GM21515 (cell line): ENCODE measurements around the gene PTPRG.

Experiments
- ATAC-seq: cut with Tn5 transposase; IDR thresholded peaks from one replicate; pipeline ENCODE4 v1.9.1; 2021; ENCODE audit not compliant: unreplicated experiment

Gene PTPRG

DNA sequence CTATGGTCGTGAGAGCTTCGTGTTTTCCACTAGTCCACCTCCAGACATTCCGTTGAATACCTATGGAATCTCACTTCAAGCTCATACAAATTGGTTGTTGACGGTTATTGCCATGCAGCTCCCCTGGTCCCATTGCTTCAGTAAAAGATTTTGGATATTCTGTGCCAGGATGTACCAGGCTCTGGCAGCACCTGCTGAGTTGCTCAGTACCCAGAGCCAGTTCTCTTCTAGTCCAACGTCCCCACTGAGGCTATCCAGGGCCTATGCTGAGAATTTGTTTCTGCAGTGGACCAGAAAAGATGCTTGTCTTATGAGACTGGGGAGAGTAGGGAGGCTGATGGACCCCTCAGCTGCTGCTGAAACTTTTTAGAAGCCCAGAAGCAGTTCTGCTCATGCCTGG lies 533.1 kb downstream of the PTPRG start:
- ATAC-seq, result no peak

DNA sequence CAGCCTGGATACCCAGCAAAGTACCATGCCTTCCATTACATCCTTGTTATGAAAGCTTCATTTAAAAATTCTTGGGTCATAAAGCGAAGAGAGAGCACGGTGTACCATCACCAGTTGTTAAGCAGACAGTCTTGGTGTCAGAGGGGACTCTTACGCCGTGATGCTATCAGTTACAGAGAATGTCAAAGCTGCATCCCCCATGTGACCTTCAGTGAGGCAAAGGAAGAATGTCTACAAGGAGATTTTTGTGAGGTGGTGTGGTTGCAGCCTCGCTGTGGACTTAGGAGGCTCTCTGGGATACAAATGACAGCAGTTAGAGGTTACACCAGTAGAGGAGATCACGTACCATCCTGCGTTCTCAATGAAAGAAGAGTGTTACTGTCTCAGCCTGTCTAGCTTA lies 533.7 kb downstream of the PTPRG start:
- ATAC-seq, result no peak

DNA sequence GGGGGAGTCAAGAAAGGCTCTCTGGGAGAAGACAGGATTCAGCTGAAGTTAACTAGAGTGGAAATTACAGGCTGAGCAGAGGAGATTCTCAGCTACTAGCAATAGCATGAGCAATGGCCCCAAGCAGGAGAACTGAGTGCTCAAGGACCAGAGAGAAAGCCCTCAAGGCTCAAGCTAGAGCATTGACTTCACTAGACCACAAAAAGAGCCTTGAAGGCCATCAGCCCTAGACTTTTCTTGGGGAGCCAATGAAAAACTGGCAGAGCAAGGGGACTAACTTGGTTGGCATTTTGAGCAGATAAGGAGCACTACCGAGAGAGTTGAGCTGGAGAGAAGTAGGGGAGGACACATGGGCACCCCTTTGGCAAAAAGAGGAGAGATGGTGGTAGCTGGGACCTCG lies 534.4 kb downstream of the PTPRG start:
- no peak for ATAC-seq

DNA sequence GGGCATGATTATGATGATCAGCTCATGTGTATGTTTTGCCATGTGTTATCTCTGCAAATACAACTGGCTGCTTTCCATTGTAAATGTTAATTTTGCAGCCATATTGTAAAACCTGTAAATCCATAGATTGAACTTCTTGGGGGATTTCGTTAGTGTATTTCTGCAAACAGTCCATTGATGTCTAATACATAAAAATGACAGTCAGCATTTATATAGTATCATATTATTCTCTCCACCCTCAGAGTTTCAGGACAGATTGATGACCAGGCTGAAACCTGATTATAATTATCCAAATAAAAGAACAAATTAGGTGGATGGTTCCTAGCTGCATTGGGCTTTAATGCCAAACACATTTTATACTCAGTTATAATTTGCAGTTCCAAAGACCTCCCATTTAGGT lies 535.1 kb downstream of the PTPRG start:
- no peak for ATAC-seq

DNA sequence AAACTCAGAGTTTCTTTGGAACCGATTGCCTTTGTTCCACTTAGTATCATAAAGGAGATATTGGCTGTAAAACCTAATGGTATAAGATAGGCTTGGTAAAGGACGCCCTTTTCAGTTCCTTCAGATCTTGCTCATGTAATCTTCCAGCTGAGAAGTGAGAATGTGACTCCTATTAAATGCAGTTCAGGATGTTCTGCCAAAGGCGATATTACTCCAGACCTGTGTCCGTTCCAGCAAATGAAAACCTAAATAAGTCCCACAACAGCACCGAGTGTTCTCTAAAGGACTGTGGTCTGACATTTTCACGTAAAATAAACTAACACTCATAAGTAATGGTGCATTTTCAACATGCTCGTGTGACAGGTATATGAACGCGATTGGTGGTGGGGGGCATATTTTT lies 535.8 kb downstream of the PTPRG start:
- ATAC-seq, result no peak

DNA sequence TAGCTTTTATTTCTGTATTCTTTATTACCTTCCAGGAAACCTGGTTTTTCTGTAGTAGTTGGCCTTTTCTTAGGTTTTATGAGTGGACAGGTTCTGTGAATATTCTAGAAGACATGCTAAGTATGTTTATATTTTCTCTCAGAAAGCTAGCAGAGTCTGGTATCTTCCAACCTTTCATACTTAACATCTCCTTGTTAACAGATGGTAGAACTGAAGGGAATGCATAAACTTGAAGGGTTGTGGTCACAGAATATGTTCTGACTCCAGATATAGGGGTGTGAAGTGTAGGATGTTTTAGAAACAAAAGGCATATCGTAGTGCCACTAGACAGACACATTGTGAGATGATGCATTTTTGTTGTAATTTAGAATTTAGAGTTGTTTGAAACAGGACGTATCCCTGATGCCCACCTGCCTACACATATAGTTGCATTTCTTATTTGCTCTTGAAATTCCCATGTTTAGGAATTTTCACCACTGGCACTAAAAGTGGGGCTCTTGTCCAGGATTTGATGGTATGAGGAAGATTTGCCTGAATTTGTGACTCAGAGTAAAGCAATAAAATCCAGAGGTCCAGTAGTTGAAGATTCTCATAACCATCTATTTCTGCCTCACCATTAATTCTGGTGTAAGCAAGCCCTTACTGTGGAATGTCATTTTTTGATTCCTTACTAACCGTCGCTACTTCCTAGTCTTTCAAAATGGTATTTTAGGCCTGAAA lies 537.4 kb downstream of the PTPRG start:
- ATAC-seq, result no peak

DNA sequence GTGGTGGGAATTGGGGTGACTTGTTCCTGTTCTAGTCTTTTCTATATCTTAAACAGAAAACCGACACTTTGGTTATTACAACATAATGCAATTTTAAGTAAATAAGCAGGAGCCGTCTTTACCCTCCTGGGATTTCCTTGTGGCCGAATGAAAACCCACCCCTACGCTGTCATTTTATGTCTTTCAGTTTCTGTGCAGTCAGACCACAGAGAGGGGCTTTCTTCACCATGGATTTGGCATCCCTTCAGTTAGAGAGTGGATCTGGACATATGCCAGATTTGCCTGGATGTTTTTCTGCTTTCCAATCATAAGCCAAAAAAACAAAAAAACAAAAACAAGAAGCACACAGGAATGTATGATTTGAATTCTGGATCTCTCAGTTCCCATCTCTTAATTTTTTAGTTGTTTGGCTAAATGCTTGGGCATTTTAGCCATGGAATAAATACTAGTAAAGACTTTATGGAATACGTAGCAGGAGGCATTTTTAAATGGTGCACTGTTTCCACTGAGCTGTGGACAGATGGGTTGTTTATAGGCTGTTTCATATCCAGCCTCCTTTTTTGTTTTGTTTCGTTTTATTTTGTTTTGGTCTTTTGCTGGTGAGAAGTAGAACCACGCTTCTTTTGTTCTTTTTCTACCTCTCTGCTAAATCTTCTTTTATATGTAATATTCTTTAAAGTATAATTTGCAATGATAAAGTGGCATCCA lies 539.1 kb downstream of the PTPRG start:
- no peak for ATAC-seq

DNA sequence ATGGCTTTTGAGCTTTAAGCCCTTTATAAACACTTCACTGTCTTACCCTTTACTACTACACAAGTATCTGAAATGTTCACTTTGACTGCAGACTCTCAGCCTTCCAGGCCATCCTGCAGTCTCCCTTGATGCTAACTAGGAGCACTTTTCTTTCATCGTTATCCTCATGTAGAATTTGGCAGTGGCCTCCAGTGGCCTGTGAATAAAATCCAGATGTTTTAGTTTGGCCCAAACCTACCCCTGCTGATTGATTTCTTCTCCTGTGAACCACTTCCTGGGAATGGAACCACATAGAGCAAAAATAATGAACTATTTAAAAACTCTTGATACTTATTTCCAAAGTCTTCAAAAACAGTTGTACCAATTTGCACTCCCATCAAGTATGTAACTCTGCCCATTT lies 540.1 kb downstream of the PTPRG start:
- ATAC-seq, result no peak

DNA sequence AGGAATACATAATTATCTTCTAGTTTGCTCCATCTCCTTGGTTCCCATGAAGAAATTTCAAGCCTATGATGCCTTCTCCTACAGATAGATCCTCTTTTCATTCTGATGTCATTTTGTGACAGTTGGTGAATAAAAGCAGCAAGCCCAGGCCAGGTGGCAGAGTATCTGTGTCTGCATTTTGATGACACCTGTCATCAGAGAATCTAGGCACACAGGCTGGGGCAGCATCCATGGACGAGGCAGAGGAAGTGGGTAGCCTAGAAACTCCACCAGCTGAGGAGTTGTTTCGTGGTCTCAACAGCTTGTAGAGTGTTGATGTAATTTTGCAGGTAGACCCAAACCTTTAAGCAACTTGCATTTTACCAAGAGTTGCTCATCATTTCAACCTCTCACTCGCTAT lies 542.2 kb downstream of the PTPRG start:
- ATAC-seq, result no peak

DNA sequence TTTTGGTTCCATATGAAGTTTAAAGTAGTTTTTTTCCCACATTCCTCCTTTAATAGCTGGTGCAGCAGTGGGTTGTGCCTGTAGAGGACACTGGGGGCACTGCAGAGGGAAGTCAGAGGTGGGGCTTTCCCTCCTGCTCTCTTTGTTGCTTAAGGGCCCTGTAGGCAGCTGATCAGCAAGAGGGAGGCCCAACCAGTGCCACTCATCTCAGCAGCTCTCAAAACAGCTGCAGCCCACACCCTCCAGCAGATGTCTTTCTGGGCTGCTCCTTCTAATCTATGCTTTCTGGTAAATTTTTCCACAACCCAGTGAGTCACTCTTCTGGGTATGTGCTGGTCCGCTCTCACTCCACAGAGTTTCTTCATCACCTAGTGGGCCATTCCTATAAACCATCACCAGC lies 548.2 kb downstream of the PTPRG start:
- no peak for ATAC-seq

DNA sequence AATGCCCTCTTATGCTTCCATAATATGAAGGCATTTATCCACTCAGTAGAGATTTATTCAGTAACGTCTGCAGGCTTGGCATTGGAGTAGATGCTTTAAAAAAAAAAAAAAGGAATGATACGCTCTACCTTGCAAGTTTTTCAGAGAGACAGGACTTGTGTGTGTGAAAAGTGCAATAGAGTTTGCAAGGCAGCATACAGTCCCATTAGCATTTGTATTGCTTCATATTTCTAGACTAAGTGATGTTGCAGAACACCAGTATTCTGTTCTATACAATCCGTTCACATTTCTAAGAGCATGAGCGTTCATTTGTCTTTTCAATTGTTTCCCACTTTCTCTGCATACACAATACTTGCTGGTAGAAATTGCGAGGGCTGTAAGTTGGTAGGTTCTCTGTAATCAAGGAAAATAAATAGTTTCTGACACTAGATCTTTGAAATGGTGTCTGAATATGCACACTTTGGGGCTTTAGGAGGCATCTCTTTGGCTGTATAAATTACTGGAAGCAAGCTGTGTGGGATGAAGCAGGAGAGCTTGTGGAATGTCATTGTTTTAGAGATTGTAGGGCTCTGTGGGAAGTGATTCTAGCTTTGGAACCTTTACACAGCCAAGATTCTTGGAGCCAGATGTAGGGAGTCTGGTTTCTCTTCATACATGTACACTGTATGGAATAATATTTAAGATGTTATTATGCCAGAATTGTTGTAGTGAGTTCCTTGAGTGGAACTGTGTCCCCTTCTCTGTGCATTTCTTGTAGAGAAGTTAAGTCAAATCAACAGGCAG lies 549.3 kb downstream of the PTPRG start:
- no peak for ATAC-seq

DNA sequence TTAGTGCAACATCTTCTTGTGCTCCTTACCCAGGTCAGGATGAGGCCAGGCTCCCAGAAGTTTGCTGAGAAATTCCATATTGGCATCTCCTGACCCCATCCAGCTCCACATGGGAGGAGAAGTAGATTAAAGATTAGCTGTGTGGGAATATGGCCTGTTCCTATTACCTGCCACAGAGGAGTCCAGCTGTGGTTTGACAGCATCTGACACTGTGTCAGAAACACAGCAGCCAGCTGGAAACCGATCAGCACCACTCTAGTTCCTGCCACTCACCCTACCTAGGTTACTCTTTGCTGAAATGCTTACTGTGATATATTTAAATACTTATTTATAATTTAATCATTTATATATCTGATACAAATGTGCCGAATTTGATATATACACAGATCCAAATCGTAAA lies 551.7 kb downstream of the PTPRG start:
- ATAC-seq, result no peak

DNA sequence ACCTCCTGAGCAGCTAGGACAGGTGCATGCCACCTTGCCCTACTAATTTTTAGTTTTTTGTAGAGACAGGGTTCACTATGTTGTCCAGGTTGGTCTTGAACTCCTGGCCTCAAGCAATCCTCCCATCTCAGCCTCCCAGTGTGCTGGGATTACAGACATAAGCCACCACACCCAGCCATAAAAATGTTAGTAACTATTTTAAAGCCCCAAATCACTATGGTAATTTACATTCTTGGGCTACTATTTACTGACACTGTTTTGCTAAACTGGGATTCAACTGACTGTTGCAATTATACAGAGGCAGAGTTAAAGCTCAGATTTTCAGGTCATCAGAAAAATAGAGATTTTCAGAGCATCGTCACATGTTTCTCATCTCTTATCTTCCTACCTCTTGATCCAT lies 553.4 kb downstream of the PTPRG start:
- no peak for ATAC-seq

DNA sequence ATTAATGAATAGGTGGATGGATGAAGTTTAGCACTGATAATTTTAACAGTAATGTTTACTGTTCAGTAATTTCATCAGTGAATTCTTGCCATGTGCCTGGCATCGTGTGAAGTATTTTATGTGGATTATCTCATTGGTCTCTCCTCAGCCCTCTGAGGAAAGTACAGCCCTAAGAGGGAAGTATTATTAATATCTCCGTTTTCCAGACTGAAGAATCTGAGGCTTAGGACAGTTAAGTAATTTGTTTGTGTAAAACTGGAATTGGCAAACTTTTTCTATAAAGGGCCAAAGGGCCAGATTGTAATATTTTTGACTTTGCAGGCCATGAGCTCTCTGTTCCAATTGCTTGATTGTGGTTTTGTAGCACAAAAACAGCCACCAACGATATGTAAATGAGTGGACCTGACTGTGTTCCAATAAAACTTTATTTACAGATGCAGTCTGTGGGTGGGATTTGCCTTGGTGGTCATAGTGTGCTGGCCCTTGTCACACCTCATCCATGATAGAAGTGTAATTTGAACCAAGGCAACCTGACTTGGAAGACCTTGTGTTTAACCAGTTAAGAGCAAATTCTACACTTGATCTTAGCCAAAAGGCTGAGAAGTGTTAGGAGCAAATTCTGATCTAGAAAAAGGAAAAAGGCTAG lies 556.7 kb downstream of the PTPRG start:
- ATAC-seq, result no peak

DNA sequence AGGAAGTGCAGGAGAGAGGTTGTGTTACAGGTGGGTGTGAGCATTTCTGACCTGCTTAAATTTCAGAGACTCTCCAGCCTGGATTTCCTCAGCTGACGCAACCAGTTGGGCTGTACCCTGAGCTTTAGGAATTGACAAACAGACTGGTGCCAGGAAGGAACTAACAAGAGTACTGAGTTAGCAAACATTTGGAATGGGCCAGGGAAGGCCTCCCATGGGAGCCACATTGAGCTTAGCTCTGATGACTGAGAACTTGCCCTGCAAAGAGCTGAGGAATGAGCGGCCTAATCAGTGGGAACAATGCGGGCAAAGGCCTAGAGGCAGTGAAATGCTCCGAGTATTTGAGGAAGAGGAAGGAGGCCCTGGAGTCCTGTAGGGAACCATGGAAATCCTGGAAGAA lies 557.8 kb downstream of the PTPRG start:
- ATAC-seq, result no peak

DNA sequence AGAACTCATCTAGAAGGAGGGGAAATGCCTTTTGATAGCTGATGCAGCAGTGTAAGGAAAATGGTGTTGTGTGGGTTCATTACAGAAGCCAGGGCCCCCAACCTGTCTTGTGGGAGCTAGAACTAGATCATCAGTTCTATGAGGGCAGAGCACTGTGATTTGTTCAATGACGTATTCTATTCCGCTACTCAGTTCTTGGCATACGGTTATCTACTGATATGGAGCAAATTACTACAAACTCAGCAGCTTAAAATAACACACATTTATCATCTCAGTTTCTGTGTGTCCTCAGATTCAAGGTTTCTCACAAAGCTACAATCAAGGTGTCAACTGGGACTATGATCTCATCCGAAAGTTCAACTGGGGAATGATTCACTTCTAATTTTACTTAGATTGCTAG lies 561.4 kb downstream of the PTPRG start:
- no peak for ATAC-seq

DNA sequence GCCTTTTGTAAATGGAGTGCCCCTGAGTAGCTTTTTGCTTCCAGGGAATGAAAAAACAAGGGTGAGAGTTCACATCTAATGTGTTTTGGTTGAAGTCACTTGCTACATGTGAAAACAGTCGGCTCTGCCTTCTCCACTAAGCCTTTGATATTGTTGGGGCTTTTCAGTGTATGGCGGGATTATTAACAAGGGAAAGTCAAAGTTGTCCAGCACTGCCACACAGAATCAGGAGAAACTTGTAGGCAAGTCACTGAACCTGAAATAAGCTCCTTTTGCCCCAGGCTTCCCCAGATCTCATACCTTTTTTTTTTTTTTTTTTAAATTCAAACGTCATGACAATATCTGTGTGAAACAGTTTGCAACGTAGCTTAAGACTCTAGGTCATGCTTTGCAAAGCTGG lies 564.0 kb downstream of the PTPRG start:
- ATAC-seq, result no peak

DNA sequence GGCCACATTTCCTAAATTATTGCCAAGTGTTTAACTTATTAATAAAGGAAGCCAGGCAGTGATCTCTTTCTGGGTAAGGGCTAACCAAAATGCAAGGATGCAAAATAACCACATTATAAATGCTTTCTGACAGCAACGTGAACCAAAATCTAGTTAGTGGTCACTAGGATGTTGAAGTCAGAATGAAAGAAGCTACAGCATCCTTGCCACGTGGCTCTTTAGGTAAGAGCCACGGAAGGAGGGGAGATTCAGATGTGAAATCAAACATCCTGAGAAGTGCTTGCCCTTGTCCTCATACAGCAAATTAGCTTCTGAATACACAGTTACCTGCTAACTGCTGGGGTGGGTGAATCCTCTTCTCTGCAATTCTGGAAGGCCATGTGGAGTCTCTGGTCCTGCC lies 565.7 kb downstream of the PTPRG start:
- no peak for ATAC-seq

DNA sequence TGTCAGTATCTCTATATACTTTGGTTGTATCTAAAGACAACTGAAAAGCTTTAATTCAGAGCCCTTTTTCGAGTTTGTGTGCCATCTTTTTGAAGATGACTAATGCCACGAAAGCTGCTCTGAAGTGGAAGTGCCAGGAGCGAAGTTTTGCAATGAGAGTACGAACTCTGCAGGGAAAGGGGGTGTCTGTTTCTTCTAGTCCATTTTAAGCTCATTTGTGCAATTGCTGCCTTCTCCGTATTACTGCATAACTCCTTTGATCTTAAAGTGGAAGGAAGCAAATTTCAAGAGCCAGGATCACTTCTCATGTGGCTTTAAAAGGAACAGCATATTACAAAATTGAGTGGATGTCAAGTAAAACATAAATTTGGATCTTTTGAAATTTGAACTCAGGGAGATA lies 566.7 kb downstream of the PTPRG start:
- no peak for ATAC-seq

DNA sequence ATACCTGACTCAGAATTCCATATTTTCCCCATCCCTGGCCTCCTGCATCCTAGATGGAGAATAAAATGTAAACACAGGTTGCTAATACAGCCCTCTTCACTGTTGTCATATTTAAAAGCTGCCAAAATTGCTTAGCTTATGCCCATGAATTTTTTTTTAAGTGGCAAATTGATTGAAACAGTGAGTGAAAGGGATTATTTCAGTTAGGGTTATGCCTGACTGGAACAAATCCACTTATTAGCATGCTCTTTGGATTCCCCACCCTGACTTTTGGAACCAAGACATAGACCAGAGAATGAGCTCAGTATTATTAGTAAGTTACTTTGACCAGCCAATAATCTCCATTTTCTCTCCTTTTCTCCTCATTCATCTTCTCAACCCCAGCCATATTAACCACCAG lies 567.3 kb downstream of the PTPRG start:
- no peak for ATAC-seq

DNA sequence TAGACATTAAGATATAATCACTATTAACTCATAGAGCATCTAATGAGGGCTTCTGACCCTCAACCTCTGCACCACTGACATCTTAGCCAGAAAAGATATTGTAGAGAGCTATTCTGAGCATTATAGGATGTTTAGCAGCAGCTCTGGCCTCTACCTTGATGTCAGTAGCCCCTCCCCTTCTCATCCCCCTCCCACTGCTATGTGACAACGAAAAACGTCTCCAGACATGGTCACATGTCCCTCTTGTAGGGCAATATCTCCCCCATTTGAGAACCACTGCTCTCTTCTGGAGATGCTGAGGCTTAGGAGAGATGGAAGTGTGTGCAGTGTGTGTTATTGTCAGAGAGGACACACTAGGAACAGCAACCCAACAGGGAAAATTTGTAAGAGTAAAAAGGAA lies 569.7 kb downstream of the PTPRG start:
- ATAC-seq, result no peak

DNA sequence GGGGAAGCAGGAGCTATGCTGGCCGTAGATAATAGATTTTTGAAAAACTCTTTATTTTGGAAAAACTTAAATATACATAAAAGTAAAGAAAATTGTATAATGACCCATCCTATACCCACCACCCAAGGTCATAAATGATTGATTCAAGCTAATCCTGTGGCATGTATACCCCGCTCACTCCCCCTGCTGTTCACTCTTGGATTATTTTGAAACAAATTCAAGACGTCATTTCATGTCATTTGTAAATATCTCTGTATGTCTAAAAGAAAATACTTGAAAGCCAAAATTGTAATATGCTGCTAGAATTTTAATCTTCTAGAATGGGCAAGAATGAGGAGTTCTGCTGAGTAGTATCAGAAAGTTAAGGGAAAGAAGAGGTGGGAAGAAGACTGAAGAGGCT lies 570.2 kb downstream of the PTPRG start:
- ATAC-seq, result no peak
